Muscle of back (tissue), 13 donors: Measurements from ENCODE around the gene DUX4. TPM values are rescaled to one million over a fixed set of nuclear protein-coding genes. Genes with fewer than 3 reads are reported as not detected.
"Not testable (repeated sequence)": the region's sequence is repeated elsewhere in the genome, so short reads cannot be mapped to it uniquely, and the experiment has no call there.

Experiments
- DNase-seq, 3 donors: peaks; one replicate each; pipeline versions ENCODE4 v3.0.0 to v3.0.0-alpha.2; 2013
- long read RNA-seq, 9 donors: transcript quantifications; one replicate each; lab custom pipeline, GENCODE V29; 2026
- polyA plus RNA-seq, 10 donors: library from polyadenylated mRNA; unstranded; fragments of 120-200 nt; gene quantifications; one replicate each; pipeline ENCODE4 v1.2.1, GENCODE V29; 2013; ENCODE audit not compliant: insufficient read length in 10 of 10

DUX4 gene
- polyA plus RNA-seq = under 1 TPM in 3 of 10 donors, not detected in 7; 0.28 to 0.63 (median 0.45) TPM
- long read RNA-seq, donor 1 = 0 reads
- long read RNA-seq, donor 2 = 0 reads
- long read RNA-seq, donor 3 = 0 reads
- long read RNA-seq, donor 4 = 0 reads
- long read RNA-seq, donor 5 = 0 reads
- long read RNA-seq, donor 6 = 0 reads
- long read RNA-seq, donor 7 = 0 reads
- long read RNA-seq, donor 8 = 0 reads
- long read RNA-seq, donor 9 = 0 reads

DNA sequence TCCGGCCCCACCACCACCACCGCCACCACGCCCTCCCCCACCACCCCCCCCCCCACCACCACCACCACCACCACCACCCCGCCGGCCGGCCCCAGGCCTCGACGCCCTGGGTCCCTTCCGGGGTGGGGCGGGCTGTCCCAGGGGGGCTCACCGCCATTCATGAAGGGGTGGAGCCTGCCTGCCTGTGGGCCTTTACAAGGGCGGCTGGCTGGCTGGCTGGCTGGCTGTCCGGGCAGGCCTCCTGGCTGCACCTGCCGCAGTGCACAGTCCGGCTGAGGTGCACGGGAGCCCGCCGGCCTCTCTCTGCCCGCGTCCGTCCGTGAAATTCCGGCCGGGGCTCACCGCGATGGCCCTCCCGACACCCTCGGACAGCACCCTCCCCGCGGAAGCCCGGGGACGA lies at the start of gene DUX4:
DUX4 (plus strand) TSS at position 347 of the 400 bp plus-strand sequence; CDS start at position 347, 0 bp downstream.
- not testable (repeated sequence) for DNase-seq

- DNase-seq = not testable (repeated sequence)
Observed at GRCh38 chr4:190175436-190175835, 1.9 kb downstream of the DUX4 start.

GRCh38 chr4:190177727-190178605 lies 4.4 kb downstream of the DUX4 start:
- DNase-seq = not testable (repeated sequence)

- not testable (repeated sequence) for DNase-seq
Observed at GRCh38 chr4:190178606-190178990, 5.0 kb downstream of the DUX4 start.

DNA sequence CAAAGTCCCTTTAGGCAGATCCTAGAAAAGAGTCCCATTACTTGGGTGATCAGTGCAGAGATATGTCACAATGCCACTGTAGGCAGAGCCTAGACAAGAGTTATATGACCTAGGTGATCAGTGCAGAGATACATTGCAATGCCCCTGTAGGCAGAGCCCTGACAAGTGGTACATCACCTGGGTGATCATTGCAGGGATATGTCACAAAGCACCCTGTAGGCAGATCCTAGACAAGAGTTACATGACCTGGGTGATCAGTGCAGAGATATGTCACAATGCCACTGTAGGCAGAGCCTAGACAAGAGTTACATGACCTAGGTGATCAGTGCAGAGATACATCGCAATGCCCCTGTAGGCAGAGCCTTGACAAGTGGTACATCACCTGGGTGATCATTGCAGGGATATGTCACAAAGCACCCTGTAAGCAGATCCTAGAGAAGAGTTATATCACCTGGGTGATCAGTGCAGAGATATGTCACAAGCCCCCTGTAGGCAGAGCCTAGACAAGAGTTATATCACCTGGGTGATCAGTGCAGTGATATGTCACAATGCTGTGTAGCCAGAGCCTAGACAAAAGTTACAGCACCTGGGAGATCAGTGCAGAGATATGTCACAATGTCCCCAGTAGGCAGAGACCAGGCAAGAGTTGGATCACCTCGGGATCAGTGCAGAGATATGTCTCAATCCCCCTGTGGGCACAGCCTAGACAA lies 5.6 kb downstream of the DUX4 start:
- not testable (repeated sequence) for DNase-seq

DNA sequence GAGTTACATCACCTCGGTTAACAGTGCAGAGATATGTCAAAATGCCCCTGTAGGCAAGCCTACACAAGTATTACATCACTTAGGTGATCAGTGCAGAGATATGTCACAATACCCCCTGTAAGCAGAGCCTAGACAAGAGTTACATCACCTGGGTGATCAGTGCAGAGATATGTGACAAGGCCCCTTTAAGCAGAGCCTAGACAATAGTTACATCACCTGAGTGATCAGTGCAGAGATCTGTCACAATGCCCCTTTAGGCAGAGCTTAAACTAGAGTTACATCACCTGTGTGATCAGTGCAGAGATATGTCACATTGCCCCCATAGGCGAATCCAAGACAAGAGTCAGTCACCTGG lies 6.1 kb downstream of the DUX4 start:
- not testable (repeated sequence) for DNase-seq

GRCh38 chr4:190180947-190181346 lies 7.4 kb downstream of the DUX4 start:
- DNase-seq = not testable (repeated sequence)

DNA sequence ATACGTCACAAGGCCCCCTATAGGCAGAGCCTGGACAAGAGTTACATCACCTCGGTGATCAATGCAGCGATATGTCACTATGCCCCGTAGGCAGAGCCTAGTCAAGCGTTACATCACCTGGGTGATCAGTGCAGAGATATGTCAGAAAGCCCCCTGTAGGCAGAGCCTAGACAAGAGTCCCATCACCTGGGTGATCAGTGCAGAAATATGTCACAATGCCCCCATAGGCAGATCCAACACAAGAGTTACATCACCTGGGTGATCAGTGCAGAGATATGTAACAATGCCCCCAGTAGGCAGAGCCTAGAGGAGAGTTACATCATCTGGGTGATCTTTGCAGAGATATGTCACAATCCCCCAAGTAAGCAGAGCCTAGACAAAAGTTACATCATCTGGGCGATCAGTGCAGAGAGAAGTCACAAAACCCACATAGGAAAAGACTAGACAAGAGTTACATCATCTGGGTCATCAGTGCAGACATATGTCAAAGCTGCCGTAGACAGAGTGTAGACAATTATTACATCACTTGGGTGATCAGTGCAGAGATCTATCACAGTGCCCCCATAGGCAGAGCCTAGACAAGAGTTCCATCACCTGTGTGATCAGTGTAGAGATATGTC lies 8.0 kb downstream of the DUX4 start:
- DNase-seq = not testable (repeated sequence)

GRCh38 chr4:190203510-190203909 lies 29.9 kb downstream of the DUX4 start:
- DNase-seq = not testable (repeated sequence)

Other genes with a start within 250 kb of the DUX4 start
- 10 to 100 TPM; 28.3 to 37.4 (median 34.2) TPM for gene FRG1, start 232.9 kb upstream of the DUX4 start, polyA plus RNA-seq
- not detected for gene FRG2, start 146.5 kb upstream of the DUX4 start, polyA plus RNA-seq
- under 1 TPM in 1 of 10 donors, not detected in 9; 0.06 TPM for gene DBET, start 109.3 kb upstream of the DUX4 start, polyA plus RNA-seq